A673 (cell line): ENCODE measurements around the gene LPCAT1. TPM values are rescaled to one million over a fixed set of nuclear protein-coding genes. Genes with fewer than 3 reads are reported as not detected.

ENCODE experiments used
- BruUV-seq: library from RNA; stranded (reverse); fragments of 400-500 nt; replicated peaks from 2 replicates; lab custom pipeline; 2021; lab: Mats Ljungman, UMichigan
- CTCF ChIA-PET: fragments of 300-600 bp; sonication (Branson Sonifier 250); formaldehyde crosslinking; loops from one replicate; lab custom pipeline; 2022; ENCODE audit warnings: antibody characterized with exemption; lab: Charles Lee
- POLR2A ChIA-PET: fragments of 300-600 bp; sonication (Branson Sonifier 250); formaldehyde crosslinking; loops from one replicate; lab custom pipeline; 2022; ENCODE audit warnings: antibody characterized with exemption; ENCODE audit not compliant: low non-redundant PET; lab: Charles Lee
- DNase-seq: peaks from one replicate; pipeline ENCODE4 v3.0.0-alpha.2; 2015; ENCODE audit warnings: low spot score
- H3K27ac ChIP-seq: fragments of 200-600 bp; sonication (generic); 2 replicates; pipeline ENCODE4 v1.5.1; 2016; ENCODE audit warnings: mixed run types, low read depth, mild to moderate bottlenecking, mixed read lengths, antibody characterized with exemption, low read length; ENCODE audit not compliant: poor library complexity, severe bottlenecking
- H3K27me3 ChIP-seq: fragments of 200-600 bp; sonication (generic); replicated peaks from 2 replicates; pipeline ENCODE4 v1.6.1; 2017; ENCODE audit warnings: mixed run types, low read depth, mild to moderate bottlenecking, mixed read lengths, antibody characterized with exemption, low read length; ENCODE audit not compliant: insufficient read depth, poor library complexity
- H3K36me3 ChIP-seq: fragments of 200-600 bp; sonication (generic); 2 replicates; pipeline ENCODE4 v1.6.1; 2016; ENCODE audit warnings: mixed run types, mild to moderate bottlenecking, mixed read lengths, antibody characterized with exemption, low read length; ENCODE audit not compliant: insufficient read depth, poor library complexity, severe bottlenecking
- H3K4me1 ChIP-seq: fragments of 200-600 bp; sonication (generic); 2 replicates; pipeline ENCODE4 v1.6.1; 2017; ENCODE audit warnings: mixed run types, mild to moderate bottlenecking, mixed read lengths, antibody characterized with exemption, low read length; ENCODE audit not compliant: insufficient read depth, poor library complexity, severe bottlenecking
- H3K4me3 ChIP-seq: fragments of 200-600 bp; sonication (generic); 2 replicates; pipeline ENCODE4 v1.5.1; 2016; ENCODE audit warnings: low read depth, mixed run types, mild to moderate bottlenecking, mixed read lengths, low read length; ENCODE audit not compliant: poor library complexity, severe bottlenecking
- H3K9me3 ChIP-seq: fragments of 200-600 bp; sonication (generic); 2 replicates; pipeline ENCODE4 v1.6.1; 2016; ENCODE audit warnings: mixed run types, low read depth, mild to moderate bottlenecking, mixed read lengths, antibody characterized with exemption, low read length; ENCODE audit not compliant: poor library complexity, severe bottlenecking
- EZH2 ChIP-seq: fragments of 200-600 bp; sonication (generic); IDR thresholded peaks from 2 replicates; pipeline ENCODE4 v1.6.1; 2017; ENCODE audit warnings: borderline replicate concordance, low read depth, mild to moderate bottlenecking, mixed read lengths, antibody characterized with exemption, low read length; ENCODE audit not compliant: poor library complexity, severe bottlenecking
- intact Hi-C: fragments of 100-400 bp; cut with micrococcal nuclease; formaldehyde crosslinking; loops from one replicate; pipeline ENCODE4 v1.10.0; 2022; ENCODE audit not compliant: unreplicated experiment
- total RNA-seq: library from RNA; stranded (reverse); gene quantifications from 2 replicates; pipeline ENCODE4 v1.2.3, GENCODE V29; 2021
- TF ChIP-seq, protein P1 (sequence below): fragments of 300-800, 200-600 bp; sonication (generic); conservative IDR thresholded peaks from 2 replicates; pipeline ENCODE4 v1.5.1; 2017; ENCODE audit warnings: low read depth, mild to moderate bottlenecking, antibody characterized with exemption, low read length, moderate library complexity, mixed read lengths

Gene LPCAT1
- total RNA-seq, 1 experiment from 2014 or later, result 97.3 TPM

DNA sequence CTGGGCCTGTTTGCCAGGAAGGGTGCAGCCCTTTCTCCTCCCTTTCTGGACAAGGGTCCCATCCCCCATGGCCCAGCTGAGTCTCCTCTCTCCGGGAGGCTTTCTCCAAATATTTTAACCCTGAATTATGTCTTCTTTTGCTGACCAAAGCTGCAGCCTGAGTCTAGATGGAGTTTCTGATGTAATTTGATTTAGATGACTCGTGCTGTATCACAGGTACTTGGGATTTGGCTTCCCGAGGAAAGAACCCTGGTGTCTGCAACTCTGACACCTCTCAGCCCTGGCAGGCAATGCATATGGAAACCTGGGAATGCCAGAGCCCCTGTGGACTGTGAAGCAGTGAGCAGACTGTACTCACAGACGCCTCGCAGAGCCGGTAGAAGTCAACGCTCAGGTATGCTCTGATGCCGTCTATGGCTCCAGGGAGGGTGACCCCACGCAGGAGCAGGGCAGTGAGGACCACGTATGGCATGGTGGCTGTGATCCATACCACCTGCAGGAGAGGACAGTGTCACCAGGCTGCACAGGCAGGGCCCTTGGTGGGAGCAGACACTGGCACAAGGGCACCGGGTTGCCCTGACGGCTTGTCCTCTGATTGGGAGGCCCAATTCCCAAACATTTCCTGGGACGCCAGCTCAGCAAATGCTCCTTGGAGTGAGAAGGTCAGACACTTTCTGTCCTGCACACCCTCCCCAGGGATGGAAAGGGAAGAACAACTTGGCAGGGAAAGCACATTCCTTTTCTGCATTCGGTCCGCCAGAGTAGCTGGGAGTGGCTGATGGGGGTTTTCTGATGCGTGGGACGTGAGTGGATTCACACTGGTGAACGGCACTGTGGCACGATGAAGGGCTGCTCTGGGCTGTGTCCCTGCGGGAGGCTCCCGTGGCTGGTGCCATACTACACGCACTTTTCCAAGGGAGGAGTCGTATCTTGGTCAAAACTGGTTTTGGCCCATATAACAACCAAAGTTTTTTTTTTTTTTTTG lies 103.3 kb downstream of the LPCAT1 start:
- no TSS peak for BruUV-seq

DNA sequence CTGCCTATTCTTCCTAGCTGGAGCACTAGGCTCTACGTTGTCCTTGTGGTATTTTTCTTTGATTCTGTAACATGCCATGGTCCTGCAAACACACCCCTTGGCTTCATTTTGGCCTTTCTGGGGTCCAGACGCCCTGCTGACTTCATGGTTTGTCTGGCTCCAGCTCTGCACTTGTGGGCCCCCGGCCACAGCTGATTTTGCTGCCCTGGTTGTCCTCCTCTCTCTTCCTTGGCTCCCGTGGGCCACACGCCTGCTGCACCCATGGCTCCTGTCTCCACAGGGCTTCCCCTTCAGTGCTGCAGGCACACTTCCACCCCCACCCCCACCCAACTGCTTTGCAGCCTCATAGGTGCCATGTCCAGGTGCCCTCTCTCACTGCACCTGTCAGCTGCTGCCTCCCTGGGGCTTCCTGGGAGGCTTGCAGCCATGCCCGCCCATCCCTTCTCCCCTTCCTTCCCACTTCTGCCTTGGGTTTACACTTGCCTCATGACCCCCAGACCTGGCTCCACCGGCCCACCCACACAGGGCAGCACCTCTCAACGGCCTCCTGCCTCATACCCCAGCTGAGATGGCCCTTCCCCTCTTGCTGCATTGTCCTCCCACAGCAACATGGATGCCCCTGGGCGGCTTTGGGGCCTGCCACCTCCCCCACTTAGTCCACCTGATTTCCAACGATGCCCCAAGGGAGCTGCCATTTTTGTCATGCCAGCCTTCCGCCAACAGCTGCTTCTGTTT lies 104.1 kb downstream of the LPCAT1 start:
- Histone ChIP-seq H3K4me3 (no peak overlapping the region), H3K27me3 (no peaks in the 10 kb centered on the region), H3K9me3 (no peaks in the 10 kb centered on the region), H3K27ac (no peak overlapping the region), H3K36me3 (no peaks in the 10 kb centered on the region), H3K4me1 (no peaks in the 10 kb centered on the region)
- TF ChIP-seq EZH2, result no peak
- TF ChIP-seq, protein P1, sequence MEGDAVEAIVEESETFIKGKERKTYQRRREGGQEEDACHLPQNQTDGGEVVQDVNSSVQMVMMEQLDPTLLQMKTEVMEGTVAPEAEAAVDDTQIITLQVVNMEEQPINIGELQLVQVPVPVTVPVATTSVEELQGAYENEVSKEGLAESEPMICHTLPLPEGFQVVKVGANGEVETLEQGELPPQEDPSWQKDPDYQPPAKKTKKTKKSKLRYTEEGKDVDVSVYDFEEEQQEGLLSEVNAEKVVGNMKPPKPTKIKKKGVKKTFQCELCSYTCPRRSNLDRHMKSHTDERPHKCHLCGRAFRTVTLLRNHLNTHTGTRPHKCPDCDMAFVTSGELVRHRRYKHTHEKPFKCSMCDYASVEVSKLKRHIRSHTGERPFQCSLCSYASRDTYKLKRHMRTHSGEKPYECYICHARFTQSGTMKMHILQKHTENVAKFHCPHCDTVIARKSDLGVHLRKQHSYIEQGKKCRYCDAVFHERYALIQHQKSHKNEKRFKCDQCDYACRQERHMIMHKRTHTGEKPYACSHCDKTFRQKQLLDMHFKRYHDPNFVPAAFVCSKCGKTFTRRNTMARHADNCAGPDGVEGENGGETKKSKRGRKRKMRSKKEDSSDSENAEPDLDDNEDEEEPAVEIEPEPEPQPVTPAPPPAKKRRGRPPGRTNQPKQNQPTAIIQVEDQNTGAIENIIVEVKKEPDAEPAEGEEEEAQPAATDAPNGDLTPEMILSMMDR, result no peak
- no TSS peak for BruUV-seq
- DNase-seq, result no peak
- POLR2A ChIA-PET, result no interaction called here
- intact Hi-C loops, result no loop called here
- CTCF ChIA-PET, result no interaction called here

More for the DNA sequence above, 103.3 kb downstream of the LPCAT1 start:
- no peaks in the 10 kb centered on the region for H3K9me3 ChIP-seq
- POLR2A ChIA-PET, result no interaction called here
- no peak for TF ChIP-seq EZH2
- TF ChIP-seq, protein P1, result no peak
- no peaks in the 10 kb centered on the region for H3K36me3 ChIP-seq
- no peak overlapping the region for H3K27ac ChIP-seq
- no peak overlapping the region for H3K4me3 ChIP-seq
- CTCF ChIA-PET, result no interaction called here
- H3K4me1 ChIP-seq, result no peaks in the 10 kb centered on the region
- intact Hi-C loops, result no loop called here
- DNase-seq, result no peak
- H3K27me3 ChIP-seq, result peaks cover 3% of the 10 kb centered on the region

DNA sequence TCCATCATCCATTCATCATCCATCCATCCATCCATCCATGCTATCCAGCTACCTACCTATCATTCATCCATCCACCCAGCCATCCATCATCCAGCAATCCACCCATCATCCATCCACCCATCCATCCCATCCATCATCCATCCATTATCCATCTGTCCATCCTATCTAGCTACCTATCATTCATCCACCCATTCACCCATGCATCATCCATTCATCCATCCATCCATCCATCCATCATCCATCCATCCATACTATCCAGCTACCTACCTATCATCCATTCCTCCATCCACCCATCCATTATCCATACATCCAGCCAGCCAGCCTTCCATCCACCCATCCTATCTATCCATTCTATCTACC lies 104.9 kb downstream of the LPCAT1 start:
- no peaks in the 10 kb centered on the region for H3K27me3 ChIP-seq
- no TSS peak for BruUV-seq
- no peaks in the 10 kb centered on the region for H3K36me3 ChIP-seq
- ChIA-PET CTCF (no interaction called here), POLR2A (no interaction called here)
- H3K9me3 ChIP-seq, result no peaks in the 10 kb centered on the region
- H3K4me1 ChIP-seq, result no peaks in the 10 kb centered on the region
- H3K4me3 ChIP-seq, result no peak overlapping the region
- DNase-seq, result no peak
- H3K27ac ChIP-seq, result no peak overlapping the region
- TF ChIP-seq, protein P1, result no peak
- TF ChIP-seq EZH2, result no peak
- intact Hi-C loops, result no loop called here
